LNCaP clone FGC (cell line): ENCODE results near the gene CNTN4.

Experiments
- DNase-seq: peaks from one replicate; pipeline ENCODE4 v3.0.0-alpha.2; 2011; ENCODE audit warnings: low read depth
- H3K4me3 ChIP-seq: 2 replicates; pipeline ENCODE4 v1.5.1; 2011; ENCODE audit warnings: mild to moderate bottlenecking, low read depth, low read length, control low read depth
- TF ChIP-seq, protein P1 (sequence below): IDR thresholded peaks from 2 replicates; pipeline ENCODE4 v1.5.1; 2012; ENCODE audit warnings: mild to moderate bottlenecking; ENCODE audit not compliant: control insufficient read depth, insufficient read depth; ENCODE audit errors: extremely low read depth

The CNTN4 gene

DNA sequence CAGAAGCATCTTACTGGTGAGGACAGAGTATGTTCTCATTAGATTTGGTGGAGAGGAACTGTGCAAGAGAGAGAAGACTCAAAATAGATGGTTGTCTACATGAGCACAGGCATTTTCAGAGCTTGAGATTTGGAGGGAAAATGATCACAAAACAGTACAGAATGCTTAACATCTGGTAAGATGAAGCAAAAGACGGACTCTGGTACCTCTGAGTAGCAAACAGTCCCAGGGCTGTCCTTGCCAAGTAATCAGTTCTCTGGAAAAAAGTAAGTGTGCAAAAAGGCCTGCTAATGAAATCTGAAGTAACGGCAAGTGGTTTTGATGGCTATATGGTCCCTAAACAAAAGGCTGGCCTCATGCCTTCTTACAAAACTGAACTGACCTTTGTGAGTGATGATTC is 414.2 kb downstream of the CNTN4 start:
- TF ChIP-seq, protein P1, sequence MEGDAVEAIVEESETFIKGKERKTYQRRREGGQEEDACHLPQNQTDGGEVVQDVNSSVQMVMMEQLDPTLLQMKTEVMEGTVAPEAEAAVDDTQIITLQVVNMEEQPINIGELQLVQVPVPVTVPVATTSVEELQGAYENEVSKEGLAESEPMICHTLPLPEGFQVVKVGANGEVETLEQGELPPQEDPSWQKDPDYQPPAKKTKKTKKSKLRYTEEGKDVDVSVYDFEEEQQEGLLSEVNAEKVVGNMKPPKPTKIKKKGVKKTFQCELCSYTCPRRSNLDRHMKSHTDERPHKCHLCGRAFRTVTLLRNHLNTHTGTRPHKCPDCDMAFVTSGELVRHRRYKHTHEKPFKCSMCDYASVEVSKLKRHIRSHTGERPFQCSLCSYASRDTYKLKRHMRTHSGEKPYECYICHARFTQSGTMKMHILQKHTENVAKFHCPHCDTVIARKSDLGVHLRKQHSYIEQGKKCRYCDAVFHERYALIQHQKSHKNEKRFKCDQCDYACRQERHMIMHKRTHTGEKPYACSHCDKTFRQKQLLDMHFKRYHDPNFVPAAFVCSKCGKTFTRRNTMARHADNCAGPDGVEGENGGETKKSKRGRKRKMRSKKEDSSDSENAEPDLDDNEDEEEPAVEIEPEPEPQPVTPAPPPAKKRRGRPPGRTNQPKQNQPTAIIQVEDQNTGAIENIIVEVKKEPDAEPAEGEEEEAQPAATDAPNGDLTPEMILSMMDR: no peak
- no peak overlapping the region for H3K4me3 ChIP-seq
- no peak for DNase-seq

DNA sequence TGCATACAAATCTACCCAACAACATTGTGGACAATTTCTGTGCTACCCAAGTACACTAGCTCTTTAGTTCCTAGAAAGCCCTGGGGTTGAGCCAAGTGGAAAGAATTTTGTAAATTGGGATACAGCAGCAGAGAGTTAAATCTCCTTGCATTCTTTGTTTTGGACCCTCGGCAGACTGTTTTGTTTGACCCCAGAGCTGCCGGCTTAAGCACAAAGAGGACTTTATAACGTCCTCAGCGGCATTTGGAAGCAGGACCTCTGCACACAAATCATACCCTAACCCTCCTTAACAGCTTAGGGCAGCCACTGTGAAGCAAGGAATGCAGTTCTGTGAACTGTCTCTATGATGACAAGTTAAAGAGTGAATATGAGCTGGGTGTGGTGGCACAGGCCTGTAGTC is 415.3 kb downstream of the CNTN4 start:
- no peak overlapping the region for H3K4me3 ChIP-seq
- TF ChIP-seq, protein P1: no peak
- no peak for DNase-seq

DNA sequence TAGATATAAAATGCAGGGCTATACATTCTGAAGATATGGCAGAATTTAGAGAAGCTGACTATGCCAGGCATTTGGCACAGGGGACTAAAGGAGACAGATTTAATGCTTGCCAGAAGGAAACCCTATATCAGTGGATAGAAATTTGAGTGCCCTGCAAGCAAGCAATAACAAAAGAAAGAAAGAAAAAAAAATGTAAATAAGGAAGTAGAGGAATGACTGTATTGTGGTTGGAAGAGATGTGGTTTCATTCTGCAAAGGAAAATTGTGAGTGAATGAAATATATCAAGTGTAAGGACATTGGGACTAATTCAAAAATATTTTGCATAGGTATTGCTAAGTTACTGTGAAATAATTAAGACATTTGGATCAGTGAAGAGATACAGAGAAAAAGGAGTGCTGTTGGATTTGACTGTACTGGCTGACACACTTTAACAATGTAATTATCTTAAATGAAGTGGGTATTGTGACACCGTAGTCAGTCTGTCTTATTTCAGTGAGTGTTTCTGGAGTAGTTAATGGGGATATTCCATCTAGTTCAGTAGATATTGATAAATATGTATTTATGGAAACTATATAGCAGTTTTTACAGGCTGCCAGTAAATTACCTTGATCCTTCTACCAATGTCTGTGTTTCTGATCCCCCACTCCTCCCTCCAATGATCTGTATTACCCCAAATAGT is 418.2 kb downstream of the CNTN4 start:
- no peak for DNase-seq
- no peak overlapping the region for H3K4me3 ChIP-seq
- TF ChIP-seq, protein P1: no peak

DNA sequence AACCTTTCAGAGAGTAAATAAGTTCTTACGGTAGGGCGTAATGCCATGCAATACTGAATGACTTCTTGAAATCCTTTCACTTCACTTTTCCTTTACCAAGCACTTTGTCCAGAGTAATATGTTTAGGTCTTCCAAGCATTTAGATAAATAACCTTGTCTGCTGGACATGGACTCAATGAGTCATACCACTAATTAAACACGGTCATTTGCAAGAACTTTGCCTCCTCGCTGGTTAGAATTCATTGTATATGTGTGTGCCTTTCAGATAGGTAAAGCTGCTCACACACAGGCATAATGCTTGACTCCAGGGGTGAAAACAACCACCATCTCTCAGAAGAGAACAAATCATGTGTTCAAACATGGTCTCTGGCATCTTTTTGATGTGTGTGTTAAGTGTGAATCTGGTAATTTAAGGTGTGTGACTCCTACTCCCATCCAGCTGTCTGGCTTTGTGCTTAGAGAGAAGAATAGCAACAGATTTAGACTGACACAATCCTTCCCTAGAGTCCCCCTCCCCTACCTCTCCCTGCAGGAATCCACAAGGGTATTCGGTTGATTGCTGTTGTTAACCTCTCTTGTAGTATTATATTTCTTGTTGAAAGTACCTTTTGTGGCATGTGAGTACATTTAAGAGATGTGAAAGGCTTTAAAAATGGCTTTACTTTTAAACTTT is 419.0 kb downstream of the CNTN4 start:
- TF ChIP-seq, protein P1: no peak
- no peak for DNase-seq
- H3K4me3 ChIP-seq: no peak overlapping the region

DNA sequence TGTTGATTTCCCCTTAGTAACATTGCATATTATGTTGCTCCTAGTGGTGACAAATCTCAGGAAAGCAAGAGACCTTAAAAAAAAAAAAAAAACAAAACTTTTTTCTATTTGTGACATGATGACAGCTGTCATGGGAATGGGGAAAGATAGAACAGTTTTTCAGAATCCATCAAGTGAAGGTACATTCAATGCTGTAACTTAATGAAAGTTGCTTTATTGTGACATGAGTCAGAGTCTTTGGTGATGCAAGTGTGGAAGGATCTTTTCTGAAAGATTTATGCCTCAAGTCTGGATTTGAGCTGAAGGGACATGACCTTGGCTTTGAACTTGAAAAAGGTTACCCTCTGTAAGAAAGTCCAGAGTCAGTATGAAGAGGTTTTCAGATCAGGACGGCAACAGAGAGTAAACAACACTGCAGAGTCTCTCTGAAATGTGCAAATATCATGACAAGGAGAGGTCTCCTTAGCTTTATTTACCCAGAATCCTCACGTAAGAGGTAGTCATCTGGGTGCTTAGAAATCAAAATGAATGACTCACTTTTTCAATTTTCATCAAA is 424.7 kb downstream of the CNTN4 start:
- TF ChIP-seq, protein P1: no peak
- DNase-seq: no peak
- no peak overlapping the region for H3K4me3 ChIP-seq

DNA sequence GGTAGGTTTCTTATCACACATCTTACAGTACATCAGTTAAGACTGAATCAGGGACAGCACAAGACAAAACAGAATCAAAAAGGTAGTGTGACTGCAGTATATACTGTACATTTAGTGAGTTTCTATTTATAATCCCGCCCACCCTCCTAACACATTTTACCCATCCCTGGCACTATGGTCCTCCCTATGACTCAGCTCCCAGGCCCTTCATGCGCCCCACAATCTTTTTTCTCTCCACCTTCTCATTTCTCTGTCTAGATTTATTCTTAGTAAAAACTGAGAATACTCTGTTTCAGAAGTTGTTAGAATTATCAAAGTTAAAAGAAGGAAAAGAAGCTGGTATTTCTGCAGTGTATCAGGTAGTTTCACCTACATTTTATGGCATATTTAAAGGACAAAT is 427.3 kb downstream of the CNTN4 start:
- H3K4me3 ChIP-seq: no peak overlapping the region
- TF ChIP-seq, protein P1: no peak
- DNase-seq: no peak
